Gastroesophageal sphincter (tissue), 4 donors: ENCODE measurements around the gene OCA2. TPM values are rescaled to one million over a fixed set of nuclear protein-coding genes. Genes with fewer than 3 reads are reported as not detected.

Experiments
- ATAC-seq: fragments of 150-250 bp; one replicate; pipeline ENCODE4 v1.9.1; 2016; ENCODE audit warnings: mild to moderate bottlenecking, moderate library complexity
- H3K27ac ChIP-seq, 4 donors: fragments of 200-600 bp; sonication (generic) in 3 of 4; 1 replicate in 3 of 4; 2 replicates in 1 of 4; pipeline ENCODE4 v1.5.1; 2016 to 2019
- H3K27me3 ChIP-seq: fragments of 200-600 bp; sonication (generic); one replicate; pipeline ENCODE4 v1.5.1; 2019
- H3K36me3 ChIP-seq, 2 donors: fragments of 200-600 bp; sonication (generic); one replicate each; pipeline ENCODE4 v1.5.1; 2019; ENCODE audit warnings: control low read depth in 1 of 2
- H3K4me1 ChIP-seq, 3 donors: fragments of 200-600 bp; sonication (generic); 1 replicate in 2 of 3; 2 replicates in 1 of 3; pipeline ENCODE4 v1.5.1; 2016 to 2019; ENCODE audit warnings: control low read depth in 2 of 3
- H3K4me3 ChIP-seq, 2 donors: fragments of 200-600 bp; sonication (generic); one replicate each; pipeline ENCODE4 v1.5.1; 2019; ENCODE audit warnings: mild to moderate bottlenecking in 1 of 2, moderate library complexity in 1 of 2
- H3K9me3 ChIP-seq, 3 donors: fragments of 200-600 bp; sonication (generic); one replicate each; pipeline ENCODE4 v1.5.1; 2017 to 2019; ENCODE audit warnings: control low read depth in 2 of 3
- EP300 ChIP-seq: sonication (generic); formaldehyde crosslinking; IDR thresholded peaks from one replicate; pipeline ENCODE4 v1.6.1; 2017; ENCODE audit warnings: antibody characterized with exemption, mild to moderate bottlenecking
- POLR2A ChIP-seq, 2 donors: fragments of 450-650 bp; IDR thresholded peaks; one replicate each; pipeline ENCODE4 v1.6.1; 2017; ENCODE audit warnings: antibody characterized with exemption in 2 of 2, mild to moderate bottlenecking in 2 of 2, moderate library complexity in 1 of 2
- POLR2AphosphoS5 ChIP-seq: sonication (generic); formaldehyde crosslinking; IDR thresholded peaks from one replicate; pipeline ENCODE4 v1.6.1; 2017; ENCODE audit warnings: antibody characterized with exemption
- WGBS, 2 donors: methylation state at CpG; one replicate each; pipeline ENCODE4 v1.1.5; 2018; ENCODE audit warnings: low coverage in 1 of 2; 5-methylcytosine and 5-hydroxymethylcytosine counted together
- total RNA-seq, 4 donors: library from RNA; depleted of rRNA; stranded (reverse); fragments of >200 nt; gene quantifications; one replicate each; pipeline ENCODE4 v1.1.0, GENCODE V29; 2016
- TF ChIP-seq, protein P1 (sequence below), 4 experiments: fragments of 200-600 bp in 2 of 4; fragments of 450-650 bp in 2 of 4; sonication (generic) in 1 of 4; IDR thresholded peaks; one replicate each; pipeline ENCODE4 v1.5.1; 2017 to 2019; ENCODE audit warnings: antibody characterized with exemption in 4 of 4, mild to moderate bottlenecking in 2 of 4, moderate library complexity in 2 of 4

OCA2 gene
- total RNA-seq, 4 donors from 2014 or later: 0.40 to 2.0 (median 1.1) TPM; not detected in 1

DNA sequence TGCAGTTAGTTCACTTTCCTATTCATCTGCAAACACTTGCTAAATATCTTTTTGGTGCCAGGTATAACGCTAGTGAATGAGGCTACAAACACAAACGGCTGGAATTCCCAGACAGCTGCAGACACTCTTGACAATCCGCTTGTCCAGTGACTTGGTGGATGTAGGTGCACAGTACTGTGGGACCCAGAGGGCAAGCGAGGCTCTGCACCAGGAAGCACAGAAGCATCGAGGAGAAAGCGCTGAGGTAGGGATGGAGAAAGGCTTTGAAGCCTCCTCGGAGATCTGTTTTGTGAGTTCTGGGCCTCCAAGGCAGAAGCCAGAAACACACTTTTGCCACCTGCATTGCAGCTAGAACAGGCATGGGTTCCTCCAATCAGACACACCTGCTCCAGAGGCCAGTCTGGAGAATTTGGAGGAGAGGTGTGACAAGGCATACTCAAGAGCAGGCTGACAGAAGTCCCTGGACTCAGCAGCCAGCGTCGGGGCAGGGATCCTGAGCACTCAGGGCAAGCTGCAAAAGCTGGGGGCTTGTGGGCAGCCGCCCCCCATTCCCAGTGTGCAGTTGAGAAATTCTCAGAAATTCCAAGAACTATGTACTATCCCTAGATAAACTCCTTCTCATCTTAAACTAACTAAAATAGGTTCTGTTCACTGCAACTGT lies 232.5 kb downstream of the OCA2 start:
- Histone ChIP-seq H3K27ac (no peak overlapping the region), H3K27me3 (no peaks in the 10 kb centered on the region), H3K4me1 (no peaks in the 10 kb centered on the region), H3K9me3 (peaks cover 0 to 4% (median 0%) of the 10 kb centered on the region in 3 donors), H3K4me3 (no peak overlapping the region), H3K36me3 (no peaks in the 10 kb centered on the region)
- ATAC-seq: no peak
- 67 to 76% methylated on average over 7 of the region's 10 CpGs for WGBS, 2 donors
- TF ChIP-seq POLR2A (IDR thresholded peaks at IDR 0.05) (no peak), POLR2AphosphoS5 (no peak), EP300 (no peak)
- TF ChIP-seq, protein P1, sequence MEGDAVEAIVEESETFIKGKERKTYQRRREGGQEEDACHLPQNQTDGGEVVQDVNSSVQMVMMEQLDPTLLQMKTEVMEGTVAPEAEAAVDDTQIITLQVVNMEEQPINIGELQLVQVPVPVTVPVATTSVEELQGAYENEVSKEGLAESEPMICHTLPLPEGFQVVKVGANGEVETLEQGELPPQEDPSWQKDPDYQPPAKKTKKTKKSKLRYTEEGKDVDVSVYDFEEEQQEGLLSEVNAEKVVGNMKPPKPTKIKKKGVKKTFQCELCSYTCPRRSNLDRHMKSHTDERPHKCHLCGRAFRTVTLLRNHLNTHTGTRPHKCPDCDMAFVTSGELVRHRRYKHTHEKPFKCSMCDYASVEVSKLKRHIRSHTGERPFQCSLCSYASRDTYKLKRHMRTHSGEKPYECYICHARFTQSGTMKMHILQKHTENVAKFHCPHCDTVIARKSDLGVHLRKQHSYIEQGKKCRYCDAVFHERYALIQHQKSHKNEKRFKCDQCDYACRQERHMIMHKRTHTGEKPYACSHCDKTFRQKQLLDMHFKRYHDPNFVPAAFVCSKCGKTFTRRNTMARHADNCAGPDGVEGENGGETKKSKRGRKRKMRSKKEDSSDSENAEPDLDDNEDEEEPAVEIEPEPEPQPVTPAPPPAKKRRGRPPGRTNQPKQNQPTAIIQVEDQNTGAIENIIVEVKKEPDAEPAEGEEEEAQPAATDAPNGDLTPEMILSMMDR (IDR thresholded peaks at IDR 0.05): no peak

DNA sequence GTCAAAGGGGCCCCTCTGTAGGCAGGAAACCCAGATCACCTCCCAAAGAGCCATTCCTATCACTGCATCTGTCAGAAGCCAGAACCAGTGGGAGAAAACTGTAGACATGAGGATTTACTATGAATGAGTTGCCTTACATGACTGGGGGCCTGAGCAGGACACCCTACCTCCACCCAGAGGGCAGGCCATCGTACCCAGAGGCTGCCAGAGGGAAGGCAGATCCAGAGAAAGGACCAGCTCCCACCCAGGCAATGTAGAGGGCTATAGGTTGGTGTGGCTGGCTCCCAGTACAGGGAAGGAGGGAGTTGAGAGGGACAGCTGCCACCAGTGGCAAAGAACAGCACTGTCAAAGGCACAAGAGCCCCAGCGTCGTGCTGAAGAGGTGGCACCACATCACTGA lies 233.2 kb downstream of the OCA2 start:
- no peak overlapping the region for H3K27ac ChIP-seq
- H3K36me3 ChIP-seq: no peaks in the 10 kb centered on the region
- no peaks in the 10 kb centered on the region for H3K4me1 ChIP-seq
- no peak for ATAC-seq
- WGBS, 2 donors: 90% methylated on average over 2 of the region's 3 CpGs; no CpG with 5 or more reads in 1 of the 2 donors
- no peaks in the 10 kb centered on the region for H3K27me3 ChIP-seq
- no peak overlapping the region for H3K4me3 ChIP-seq
- TF ChIP-seq, protein P1 (IDR thresholded peaks at IDR 0.05): no peak
- TF ChIP-seq POLR2AphosphoS5 (no peak), EP300 (no peak), POLR2A (IDR thresholded peaks at IDR 0.05) (no peak)
- H3K9me3 ChIP-seq: peaks cover 0 to 4% (median 0%) of the 10 kb centered on the region in 3 donors

DNA sequence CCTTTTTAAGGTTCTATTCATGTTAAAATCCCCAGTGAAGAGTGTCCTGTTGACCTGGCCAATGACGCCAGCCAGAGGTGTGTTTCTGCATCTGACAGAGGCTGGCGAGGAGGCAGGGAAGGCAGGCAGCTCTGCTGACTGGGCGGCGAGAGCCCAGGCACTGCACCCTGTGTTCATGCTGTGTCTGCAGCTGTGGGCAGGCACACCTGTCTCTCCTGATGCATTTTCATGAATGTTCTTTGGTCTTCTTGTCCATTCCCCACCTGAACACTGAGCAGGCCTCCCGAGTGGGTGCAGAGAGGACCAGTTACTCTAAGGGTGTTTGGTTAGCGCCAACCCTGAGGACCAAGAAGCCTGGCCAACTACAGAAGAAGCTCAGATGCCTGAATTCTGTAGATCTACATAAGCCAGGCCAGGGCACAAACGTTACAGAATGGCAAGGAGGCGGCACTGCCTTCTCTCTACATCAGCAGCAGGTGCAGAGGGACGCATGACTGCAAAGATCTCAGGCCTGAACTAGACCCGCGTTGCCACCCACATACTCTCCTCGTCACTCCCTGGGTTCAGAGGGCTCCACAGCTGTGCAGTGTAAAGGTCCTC lies 233.7 kb downstream of the OCA2 start:
- ATAC-seq: no peak
- 80% methylated on average over 1 of the region's 12 CpGs; no CpG with 5 or more reads in 1 of the 2 donors for WGBS, 2 donors
- H3K27me3 ChIP-seq: no peaks in the 10 kb centered on the region
- H3K27ac ChIP-seq: no peak overlapping the region
- no peak overlapping the region for H3K4me3 ChIP-seq
- no peaks in the 10 kb centered on the region for H3K4me1 ChIP-seq
- H3K36me3 ChIP-seq: no peaks in the 10 kb centered on the region
- TF ChIP-seq, protein P1 (IDR thresholded peaks at IDR 0.05): no peak
- TF ChIP-seq POLR2AphosphoS5 (no peak), EP300 (no peak), POLR2A (IDR thresholded peaks at IDR 0.05) (no peak)
- peaks cover 0 to 7% (median 0%) of the 10 kb centered on the region in 3 donors for H3K9me3 ChIP-seq

DNA sequence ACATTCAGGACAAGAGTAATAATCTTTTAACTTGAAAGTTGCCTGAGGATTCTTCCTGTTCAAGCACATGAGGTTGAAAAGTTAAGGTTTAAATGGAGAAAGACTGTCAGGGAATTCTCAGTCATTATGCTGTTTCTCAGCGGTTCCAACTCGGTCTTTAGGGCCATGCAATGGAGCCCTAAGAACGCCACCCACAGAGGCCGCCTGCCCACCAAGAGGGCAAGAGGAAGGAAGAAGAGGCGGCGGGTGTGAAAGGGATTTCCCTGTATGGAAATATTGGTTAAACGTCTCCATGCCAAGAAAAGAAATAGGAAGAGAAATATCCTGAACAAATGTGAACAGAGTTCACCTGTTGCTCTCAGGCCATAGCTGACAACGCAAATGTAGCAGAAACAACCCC lies 234.4 kb downstream of the OCA2 start:
- no peak overlapping the region for H3K4me3 ChIP-seq
- no peaks in the 10 kb centered on the region for H3K27me3 ChIP-seq
- H3K9me3 ChIP-seq: peaks cover 0 to 7% (median 0%) of the 10 kb centered on the region in 3 donors
- WGBS, 2 donors: 50 to 85% methylated on average over 2 to 8 of the region's 8 CpGs
- H3K4me1 ChIP-seq: no peaks in the 10 kb centered on the region
- no peak overlapping the region for H3K27ac ChIP-seq
- no peak for ATAC-seq
- no peaks in the 10 kb centered on the region for H3K36me3 ChIP-seq
- no peak for TF ChIP-seq EP300
- TF ChIP-seq POLR2A (IDR thresholded peaks at IDR 0.05): no peak
- TF ChIP-seq, protein P1 (IDR thresholded peaks at IDR 0.05): no peak
- TF ChIP-seq POLR2AphosphoS5: no peak

DNA sequence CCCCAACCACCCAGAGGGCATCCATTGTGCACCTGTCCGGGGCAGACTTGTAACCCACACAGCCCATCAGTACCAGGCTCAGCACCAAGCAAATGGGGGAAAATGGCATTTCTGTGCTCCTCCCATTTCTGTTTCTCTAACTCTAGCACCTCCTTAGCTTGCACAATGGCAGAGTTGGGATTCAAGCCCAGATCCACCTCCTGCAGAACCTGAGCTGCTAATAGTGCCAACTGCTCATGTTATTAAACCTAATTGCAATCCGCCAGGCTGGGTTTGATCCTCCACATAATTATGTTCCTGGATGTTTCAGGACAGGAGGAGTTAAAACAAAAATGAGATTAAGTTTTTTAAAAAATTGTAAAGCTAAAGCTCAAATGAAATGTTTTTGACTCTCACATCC lies 235.0 kb downstream of the OCA2 start:
- 88% methylated on average over 1 of the region's 2 CpGs; no CpG with 5 or more reads in 1 of the 2 donors for WGBS, 2 donors
- no peaks in the 10 kb centered on the region for H3K4me1 ChIP-seq
- no peak overlapping the region for H3K4me3 ChIP-seq
- no peak for ATAC-seq
- no peaks in the 10 kb centered on the region for H3K36me3 ChIP-seq
- H3K9me3 ChIP-seq: peaks cover 0 to 7% (median 0%) of the 10 kb centered on the region in 3 donors
- H3K27ac ChIP-seq: no peak overlapping the region
- TF ChIP-seq, protein P1 (IDR thresholded peaks at IDR 0.05): no peak
- no peak for TF ChIP-seq POLR2A (IDR thresholded peaks at IDR 0.05)
- no peak for TF ChIP-seq POLR2AphosphoS5
- no peak for TF ChIP-seq EP300
- no peaks in the 10 kb centered on the region for H3K27me3 ChIP-seq
